Panc1 (cell line): ENCODE data around the gene CCDC12. TPM values are rescaled to one million over a fixed set of nuclear protein-coding genes. Genes with fewer than 3 reads are reported as not detected.

Experiments
- ATAC-seq: fragments of 200-7000 bp; cut with Tn5 transposase; 2 replicates; pipeline ENCODE4 v1.9.1; 2020; ENCODE audit warnings: mild to moderate bottlenecking, moderate library complexity
- BruUV-seq: library from RNA; stranded (reverse); fragments of 400-500 nt; replicated peaks from 2 replicates; lab custom pipeline; 2021; lab: Mats Ljungman, UMichigan
- CTCF ChIA-PET: fragments of 300-600 bp; sonication (Branson Sonifier 250); formaldehyde crosslinking; loops from one replicate; lab custom pipeline; 2022; ENCODE audit warnings: antibody characterized with exemption; lab: Charles Lee
- POLR2A ChIA-PET: fragments of 300-600 bp; sonication (Branson Sonifier 250); formaldehyde crosslinking; loops from one replicate; lab custom pipeline; 2022; ENCODE audit warnings: antibody characterized with exemption; lab: Charles Lee
- DNase-seq: peaks from one replicate; pipeline ENCODE4 v3.0.0-alpha.2; 2010; ENCODE audit warnings: low read depth, low spot score
- H3K27ac ChIP-seq: 2 replicates; pipeline ENCODE4 v1.5.1; 2011; ENCODE audit warnings: mild to moderate bottlenecking, low read length, inconsistent platforms
- H3K27me3 ChIP-seq: fragments of 200-500 bp; sonication (Bioruptor generic); 2 replicates; pipeline ENCODE4 v1.6.0; 2014; ENCODE audit warnings: low read length, inconsistent platforms; ENCODE audit not compliant: control insufficient read depth, insufficient read depth
- H3K36me3 ChIP-seq: fragments of 200-500 bp; sonication (Bioruptor generic); 2 replicates; pipeline ENCODE4 v1.5.1; 2014; ENCODE audit warnings: inconsistent platforms, mild to moderate bottlenecking, low read length, moderate library complexity; ENCODE audit not compliant: control insufficient read depth, insufficient read depth
- H3K4me1 ChIP-seq: 2 replicates; pipeline ENCODE4 v1.5.1; 2011; ENCODE audit warnings: inconsistent platforms, mild to moderate bottlenecking, low read length, moderate library complexity; ENCODE audit not compliant: control insufficient read depth, insufficient read depth
- H3K4me3 ChIP-seq, 2 experiments: 2 replicates each; pipeline ENCODE4 v1.5.1; 2011 to 2012; ENCODE audit warnings: low read depth in 2 of 2, low read length in 2 of 2, mild to moderate bottlenecking in 2 of 2, inconsistent platforms in 1 of 2, moderate library complexity in 1 of 2
- H3K9me3 ChIP-seq: fragments of 200-500 bp; sonication (Bioruptor generic); 2 replicates; pipeline ENCODE4 v1.5.1; 2014; ENCODE audit warnings: low read depth, mild to moderate bottlenecking, inconsistent platforms, low read length, moderate library complexity; ENCODE audit not compliant: control insufficient read depth, insufficient read depth
- POLR2AphosphoS5 ChIP-seq: IDR thresholded peaks from 2 replicates; pipeline ENCODE4 v1.6.1; 2012; ENCODE audit warnings: mild to moderate bottlenecking, low read depth, low read length, moderate library complexity
- REST ChIP-seq, 2 experiments: IDR thresholded peaks; 2 replicates each; pipeline ENCODE4 v1.6.1; 2011 to 2012; ENCODE audit warnings: low read depth in 2 of 2, control low read depth in 1 of 2, low read length in 1 of 2, mild to moderate bottlenecking in 1 of 2, moderate library complexity in 1 of 2; ENCODE audit not compliant: insufficient read depth in 1 of 2
- SIN3A ChIP-seq: IDR thresholded peaks from 2 replicates; pipeline ENCODE4 v1.6.1; 2012; ENCODE audit warnings: low read depth, mild to moderate bottlenecking, low read length, moderate library complexity, borderline replicate concordance; ENCODE audit not compliant: insufficient read depth
- TCF7L2 ChIP-seq: IDR thresholded peaks from 2 replicates; pipeline ENCODE4 v1.6.1; 2011; ENCODE audit warnings: mild to moderate bottlenecking, low read depth, low read length, inconsistent platforms
- in situ Hi-C: cut with HindIII; loops from 2 replicates; pipeline ENCODE4 v1.10.0; 2016; ENCODE audit warnings: low sequenced_read_pairs, low pct_unique_long_range_greater_than_20kb
- intact Hi-C: fragments of 100-400 bp; cut with micrococcal nuclease; formaldehyde crosslinking; loops from one replicate; pipeline ENCODE4 v1.10.0; 2022; ENCODE audit not compliant: unreplicated experiment
- total RNA-seq: library from RNA; stranded (reverse); gene quantifications from one replicate; pipeline ENCODE4 v1.2.1, GENCODE V29; 2021; ENCODE audit not compliant: unreplicated experiment
- TF ChIP-seq, protein P1 (sequence below): fragments of 450-650 bp; IDR thresholded peaks from 2 replicates; pipeline ENCODE4 v1.5.1; 2017; ENCODE audit warnings: mild to moderate bottlenecking

Gene CCDC12
- total RNA-seq, 1 experiment from 2014 or later = 35.5 TPM

GRCh38 chr3:46922871-46923558 lies 53.5 kb downstream of the CCDC12 start:
- intact Hi-C loops (loop anchor here (10.0 kb wide), 1 partner anchor 72 kb away; no protein-coding TSS in a partner anchor), in situ Hi-C loops (no loop called here)
- ChIA-PET CTCF (interaction anchor here (0.9 kb wide), 1 partner anchor 75 kb away, joined by 3 read pairs; no protein-coding TSS in a partner anchor), POLR2A (no interaction called here)
- TF ChIP-seq POLR2AphosphoS5 (no peak), SIN3A (no peak), TCF7L2 (no peak), REST (IDR thresholded peaks at IDR 0.05; ENCODE audit: insufficient read depth in 1 of 2, low read depth in 2 of 2, low read length in 1 of 2) (no peak)
- TF ChIP-seq, protein P1, sequence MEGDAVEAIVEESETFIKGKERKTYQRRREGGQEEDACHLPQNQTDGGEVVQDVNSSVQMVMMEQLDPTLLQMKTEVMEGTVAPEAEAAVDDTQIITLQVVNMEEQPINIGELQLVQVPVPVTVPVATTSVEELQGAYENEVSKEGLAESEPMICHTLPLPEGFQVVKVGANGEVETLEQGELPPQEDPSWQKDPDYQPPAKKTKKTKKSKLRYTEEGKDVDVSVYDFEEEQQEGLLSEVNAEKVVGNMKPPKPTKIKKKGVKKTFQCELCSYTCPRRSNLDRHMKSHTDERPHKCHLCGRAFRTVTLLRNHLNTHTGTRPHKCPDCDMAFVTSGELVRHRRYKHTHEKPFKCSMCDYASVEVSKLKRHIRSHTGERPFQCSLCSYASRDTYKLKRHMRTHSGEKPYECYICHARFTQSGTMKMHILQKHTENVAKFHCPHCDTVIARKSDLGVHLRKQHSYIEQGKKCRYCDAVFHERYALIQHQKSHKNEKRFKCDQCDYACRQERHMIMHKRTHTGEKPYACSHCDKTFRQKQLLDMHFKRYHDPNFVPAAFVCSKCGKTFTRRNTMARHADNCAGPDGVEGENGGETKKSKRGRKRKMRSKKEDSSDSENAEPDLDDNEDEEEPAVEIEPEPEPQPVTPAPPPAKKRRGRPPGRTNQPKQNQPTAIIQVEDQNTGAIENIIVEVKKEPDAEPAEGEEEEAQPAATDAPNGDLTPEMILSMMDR = no peak
- H3K4me3 ChIP-seq = no peak overlapping the region
- H3K36me3 ChIP-seq = peaks cover 2% of the 10 kb centered on the region
- DNase-seq (no peak), ATAC-seq (no peak)
- no TSS peak for BruUV-seq
- no peaks in the 10 kb centered on the region for H3K27me3 ChIP-seq
- no peaks in the 10 kb centered on the region for H3K9me3 ChIP-seq
- no peaks in the 10 kb centered on the region for H3K4me1 ChIP-seq
- no peak overlapping the region for H3K27ac ChIP-seq

GRCh38 chr3:46922426-46922825 lies 54.1 kb downstream of the CCDC12 start:
- intact Hi-C loops (loop anchor here (10.0 kb wide), 1 partner anchor 72 kb away; no protein-coding TSS in a partner anchor), in situ Hi-C loops (no loop called here)
- POLR2A ChIA-PET = no interaction called here
- no TSS peak for BruUV-seq
- DNase-seq = no peak
- no peaks in the 10 kb centered on the region for H3K4me1 ChIP-seq
- CTCF ChIA-PET = no interaction called here
- no peak for TF ChIP-seq SIN3A
- TF ChIP-seq REST (IDR thresholded peaks at IDR 0.05; ENCODE audit: insufficient read depth in 1 of 2, low read depth in 2 of 2, low read length in 1 of 2) = no peak
- TF ChIP-seq, protein P1 = no peak
- TF ChIP-seq TCF7L2 = no peak
- TF ChIP-seq POLR2AphosphoS5 = no peak
- H3K4me3 ChIP-seq = no peak overlapping the region
- H3K9me3 ChIP-seq = no peaks in the 10 kb centered on the region
- ATAC-seq = no peak
- peaks cover 4% of the 10 kb centered on the region for H3K36me3 ChIP-seq
- H3K27me3 ChIP-seq = no peaks in the 10 kb centered on the region
- no peak overlapping the region for H3K27ac ChIP-seq
